ENCODE data around the gene ATF5. TPM values are rescaled to one million over a fixed set of nuclear protein-coding genes. Genes with fewer than 3 reads are reported as not detected.

ATF5 gene
- total RNA-seq, 1 experiment from 2014 or later: 30.7 TPM

DNA sequence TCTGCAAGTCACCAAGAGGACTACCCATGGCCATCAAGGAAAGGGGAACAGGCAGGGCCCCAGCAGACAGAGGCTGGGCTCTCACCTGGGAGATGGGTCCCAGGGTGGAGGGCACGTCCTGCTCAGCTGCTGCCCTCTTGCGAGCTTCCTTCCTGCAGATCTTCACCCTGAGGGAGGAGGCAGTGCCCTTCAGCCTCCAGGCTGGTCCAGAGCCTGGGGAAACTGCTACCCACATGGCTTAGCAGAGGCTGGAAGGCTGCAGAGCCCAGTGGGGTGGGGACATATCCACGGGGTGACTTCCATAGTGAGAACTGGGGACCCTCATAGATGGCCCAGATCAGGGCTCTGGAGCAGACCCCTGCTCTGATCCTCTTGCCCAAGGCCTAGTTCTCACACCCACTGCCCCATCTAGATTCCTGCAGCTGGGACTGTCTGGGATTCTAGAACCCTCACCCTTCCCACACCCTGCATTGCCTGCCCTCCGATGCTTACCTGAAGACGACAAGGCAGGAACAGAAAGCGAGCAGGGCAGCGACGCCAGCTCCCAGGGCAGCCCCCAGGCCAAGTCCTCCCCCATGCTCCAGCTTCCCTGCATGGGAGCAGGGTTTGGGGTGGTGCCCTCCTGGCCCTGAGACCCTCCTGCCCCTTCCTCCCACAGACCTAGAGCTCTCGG, 22.9 kb downstream of the ATF5 start:
- Mint-ChIP-seq H3K4me1 (ENCODE audit: low read depth, unreplicated experiment) (peaks cover 14% of the 10 kb centered on the region), H3K9me3 (ENCODE audit: low read depth, unreplicated experiment) (no peaks in the 10 kb centered on the region), H3K4me3 (ENCODE audit: low read depth, unreplicated experiment) (no peak overlapping the region), H3K36me3 (ENCODE audit: insufficient read depth, unreplicated experiment) (peaks cover 4% of the 10 kb centered on the region), H3K27me3 (ENCODE audit: unreplicated experiment) (peaks cover 56% of the 10 kb centered on the region), H3K27ac (ENCODE audit: unreplicated experiment) (no peak overlapping the region)
- CTCF ChIA-PET: interaction anchor here (0.5 to 0.6 kb wide), 2 partner anchors 13 to 17 kb away, joined by 3 read pairs; no protein-coding TSS in a partner anchor
- TF ChIP-seq, protein P1, sequence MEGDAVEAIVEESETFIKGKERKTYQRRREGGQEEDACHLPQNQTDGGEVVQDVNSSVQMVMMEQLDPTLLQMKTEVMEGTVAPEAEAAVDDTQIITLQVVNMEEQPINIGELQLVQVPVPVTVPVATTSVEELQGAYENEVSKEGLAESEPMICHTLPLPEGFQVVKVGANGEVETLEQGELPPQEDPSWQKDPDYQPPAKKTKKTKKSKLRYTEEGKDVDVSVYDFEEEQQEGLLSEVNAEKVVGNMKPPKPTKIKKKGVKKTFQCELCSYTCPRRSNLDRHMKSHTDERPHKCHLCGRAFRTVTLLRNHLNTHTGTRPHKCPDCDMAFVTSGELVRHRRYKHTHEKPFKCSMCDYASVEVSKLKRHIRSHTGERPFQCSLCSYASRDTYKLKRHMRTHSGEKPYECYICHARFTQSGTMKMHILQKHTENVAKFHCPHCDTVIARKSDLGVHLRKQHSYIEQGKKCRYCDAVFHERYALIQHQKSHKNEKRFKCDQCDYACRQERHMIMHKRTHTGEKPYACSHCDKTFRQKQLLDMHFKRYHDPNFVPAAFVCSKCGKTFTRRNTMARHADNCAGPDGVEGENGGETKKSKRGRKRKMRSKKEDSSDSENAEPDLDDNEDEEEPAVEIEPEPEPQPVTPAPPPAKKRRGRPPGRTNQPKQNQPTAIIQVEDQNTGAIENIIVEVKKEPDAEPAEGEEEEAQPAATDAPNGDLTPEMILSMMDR (IDR thresholded peaks at IDR 0.05; ENCODE audit: unreplicated experiment): no peak
- BruUV-seq (replicated peaks): no TSS peak
- intact Hi-C loops (cut with micrococcal nuclease; ENCODE audit: unreplicated experiment): no loop called here
- DNase-seq: no peak

GRCh38 chr19:49952479-49952836, 23.5 kb downstream of the ATF5 start:
- H3K36me3 Mint-ChIP-seq (ENCODE audit: insufficient read depth, unreplicated experiment): peaks cover 4% of the 10 kb centered on the region
- H3K9me3 Mint-ChIP-seq (ENCODE audit: low read depth, unreplicated experiment): no peaks in the 10 kb centered on the region
- BruUV-seq (replicated peaks): no TSS peak
- peaks cover 54% of the 10 kb centered on the region for H3K27me3 Mint-ChIP-seq (ENCODE audit: unreplicated experiment)
- H3K4me1 Mint-ChIP-seq (ENCODE audit: low read depth, unreplicated experiment): peaks cover 14% of the 10 kb centered on the region
- H3K4me3 Mint-ChIP-seq (ENCODE audit: low read depth, unreplicated experiment): no peak overlapping the region
- no peak overlapping the region for H3K27ac Mint-ChIP-seq (ENCODE audit: unreplicated experiment)
- CTCF ChIA-PET: no interaction called here
- intact Hi-C loops (cut with micrococcal nuclease; ENCODE audit: unreplicated experiment): no loop called here
- TF ChIP-seq, protein P1 (IDR thresholded peaks at IDR 0.05; ENCODE audit: unreplicated experiment): no peak
- DNase-seq: no peak

DNA sequence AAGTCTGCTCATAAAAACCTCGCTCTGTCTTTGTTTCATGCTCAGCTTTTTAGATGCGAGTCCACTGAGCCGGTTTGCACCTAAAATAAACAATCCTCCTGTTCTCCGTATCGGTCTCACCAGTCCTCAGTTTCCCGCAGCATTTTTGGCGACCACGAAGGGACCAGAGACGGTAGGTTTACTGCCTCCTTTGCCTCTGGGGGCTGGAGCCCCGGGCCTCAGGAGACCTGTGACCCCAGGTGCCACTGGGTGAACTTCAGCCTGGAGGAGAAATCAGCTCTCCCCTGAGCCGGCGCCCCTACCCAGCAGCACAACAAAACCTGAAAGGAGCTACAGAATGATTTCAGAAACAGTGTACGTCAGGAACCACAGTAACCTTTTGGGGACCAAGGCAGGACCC, 23.9 kb downstream of the ATF5 start:
- intact Hi-C loops (cut with micrococcal nuclease; ENCODE audit: unreplicated experiment): no loop called here
- Mint-ChIP-seq H3K4me3 (ENCODE audit: low read depth, unreplicated experiment) (no peak overlapping the region), H3K27me3 (ENCODE audit: unreplicated experiment) (peaks cover 54% of the 10 kb centered on the region), H3K4me1 (ENCODE audit: low read depth, unreplicated experiment) (peaks cover 14% of the 10 kb centered on the region), H3K36me3 (ENCODE audit: insufficient read depth, unreplicated experiment) (peaks cover 4% of the 10 kb centered on the region), H3K27ac (ENCODE audit: unreplicated experiment) (no peak overlapping the region), H3K9me3 (ENCODE audit: low read depth, unreplicated experiment) (no peaks in the 10 kb centered on the region)
- no TSS peak for BruUV-seq (replicated peaks)
- no peak for DNase-seq
- CTCF ChIA-PET: no interaction called here
- TF ChIP-seq, protein P1 (IDR thresholded peaks at IDR 0.05; ENCODE audit: unreplicated experiment): no peak

DNA sequence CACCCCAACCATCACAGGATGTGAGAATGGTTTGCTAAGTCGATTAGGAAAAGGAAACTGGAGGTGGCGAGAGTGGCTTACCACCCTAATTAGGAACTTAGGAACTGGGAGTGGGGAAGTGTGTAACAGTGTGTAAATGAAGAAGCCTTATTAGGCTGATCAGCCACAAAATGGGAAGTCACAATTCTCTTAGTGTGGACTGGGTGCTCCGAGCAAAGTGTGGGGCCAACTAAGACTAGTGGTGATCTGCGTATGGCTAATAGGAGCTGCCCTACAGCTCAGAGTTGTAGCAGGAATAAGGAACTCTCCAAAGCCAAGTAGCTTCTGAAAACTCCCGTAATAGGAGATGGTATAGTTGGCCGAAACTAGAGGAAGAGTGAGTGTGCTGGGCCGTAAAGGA, 24.4 kb downstream of the ATF5 start:
- intact Hi-C loops (cut with micrococcal nuclease; ENCODE audit: unreplicated experiment): no loop called here
- CTCF ChIA-PET: interaction anchor here (0.9 kb wide), 1 partner anchor 15 kb away, joined by 3 read pairs; no protein-coding TSS in a partner anchor
- TF ChIP-seq, protein P1 (IDR thresholded peaks at IDR 0.05; ENCODE audit: unreplicated experiment): no peak
- no peak overlapping the region for H3K27ac Mint-ChIP-seq (ENCODE audit: unreplicated experiment)
- no TSS peak for BruUV-seq (replicated peaks)
- DNase-seq: no peak
- peaks cover 14% of the 10 kb centered on the region for H3K4me1 Mint-ChIP-seq (ENCODE audit: low read depth, unreplicated experiment)
- H3K27me3 Mint-ChIP-seq (ENCODE audit: unreplicated experiment): peaks cover 54% of the 10 kb centered on the region
- H3K4me3 Mint-ChIP-seq (ENCODE audit: low read depth, unreplicated experiment): no peak overlapping the region
- H3K9me3 Mint-ChIP-seq (ENCODE audit: low read depth, unreplicated experiment): no peaks in the 10 kb centered on the region
- peaks cover 4% of the 10 kb centered on the region for H3K36me3 Mint-ChIP-seq (ENCODE audit: insufficient read depth, unreplicated experiment)
